GM21529 (cell line): ENCODE results near the gene TPSG1.
"Not testable (repeated sequence)": the region's sequence is repeated elsewhere in the genome, so short reads cannot be mapped to it uniquely, and the experiment has no call there.

Source experiments
- ATAC-seq: cut with Tn5 transposase; IDR thresholded peaks from one replicate; pipeline ENCODE4 v1.9.1; 2021; ENCODE audit not compliant: unreplicated experiment

TPSG1 gene

GRCh38 chr16:1257561-1258224, 32.6 kb upstream of the TPSG1 start:
- no peak for ATAC-seq

GRCh38 chr16:1256874-1257322, 31.8 kb upstream of the TPSG1 start:
- ATAC-seq: no peak

GRCh38 chr16:1256296-1256873, 31.3 kb upstream of the TPSG1 start:
- not testable (repeated sequence) for ATAC-seq

- ATAC-seq: not testable (repeated sequence)
These were observed 30.4 kb upstream of the TPSG1 start, which contains the start of gene TPSD1 for GRCh38 chr16:1255276-1256122. Gene TPSD1 (plus strand): TSS chr16:1256069. CDS start chr16:1256281, 212 bp downstream.

- not testable (repeated sequence) for ATAC-seq
These were observed 29.8 kb upstream of the TPSG1 start for GRCh38 chr16:1254821-1255220.

- not testable (repeated sequence) for ATAC-seq
These were observed 28.8 kb upstream of the TPSG1 start for GRCh38 chr16:1253701-1254364.

- ATAC-seq: not testable (repeated sequence)
These were observed 24.1 kb upstream of the TPSG1 start for GRCh38 chr16:1249031-1249755.

- not testable (repeated sequence) for ATAC-seq
These were observed 23.0 kb upstream of the TPSG1 start for GRCh38 chr16:1247903-1248537.

GRCh38 chr16:1245452-1246020, 20.5 kb upstream of the TPSG1 start:
- ATAC-seq: no peak

GRCh38 chr16:1244881-1245280, 19.8 kb upstream of the TPSG1 start:
- ATAC-seq: no peak

- not testable (repeated sequence) for ATAC-seq
These were observed 19.1 kb upstream of the TPSG1 start for GRCh38 chr16:1243907-1244850.

- not testable (repeated sequence) for ATAC-seq
These were observed 18.3 kb upstream of the TPSG1 start for GRCh38 chr16:1243363-1243762.

GRCh38 chr16:1241081-1241480, 16.0 kb upstream of the TPSG1 start:
- ATAC-seq: not testable (repeated sequence)

- ATAC-seq: not testable (repeated sequence)
These were observed 15.4 kb upstream of the TPSG1 start, which contains the start of gene TPSAB1 for GRCh38 chr16:1240436-1240835. Gene TPSAB1 (plus strand): TSS chr16:1240705. CDS start chr16:1240939, 234 bp downstream.

- not testable (repeated sequence) for ATAC-seq
These were observed 14.5 kb upstream of the TPSG1 start for GRCh38 chr16:1239575-1239974.

GRCh38 chr16:1238909-1239308, 13.8 kb upstream of the TPSG1 start:
- ATAC-seq: not testable (repeated sequence)

GRCh38 chr16:1237990-1238389, 12.9 kb upstream of the TPSG1 start:
- no peak for ATAC-seq

GRCh38 chr16:1236659-1237058, 11.6 kb upstream of the TPSG1 start:
- ATAC-seq: not testable (repeated sequence)
